ENCODE results near the gene EFCAB7.

EFCAB7 gene

GRCh38 chr1:63607322-63607721 lies 84.0 kb downstream of the EFCAB7 start:
- DNase-seq: no peak

GRCh38 chr1:63611231-63611630 lies 87.9 kb downstream of the EFCAB7 start:
- DNase-seq: no peak

DNA sequence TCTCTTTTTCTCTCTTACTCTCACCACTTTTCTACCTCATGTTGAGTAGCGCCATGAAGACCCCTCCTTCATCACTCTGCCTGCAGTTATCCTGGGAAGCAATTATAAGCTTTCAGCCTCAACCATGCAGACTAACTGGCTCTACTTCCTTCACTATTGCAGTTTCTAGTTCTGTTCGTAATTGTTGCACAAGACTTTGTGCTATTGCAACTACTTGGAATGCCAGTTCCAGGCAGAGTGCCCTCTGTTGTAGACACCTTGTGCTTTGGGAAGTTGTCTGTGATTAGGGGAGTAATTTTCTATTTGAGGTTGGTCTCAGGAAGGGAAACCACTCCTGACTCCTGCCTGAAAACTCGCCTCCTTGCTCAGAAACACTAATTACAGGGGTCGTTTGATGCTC lies 89.2 kb downstream of the EFCAB7 start:
- DNase-seq: no peak

GRCh38 chr1:63612971-63613370 lies 89.6 kb downstream of the EFCAB7 start:
- DNase-seq: no peak

DNA sequence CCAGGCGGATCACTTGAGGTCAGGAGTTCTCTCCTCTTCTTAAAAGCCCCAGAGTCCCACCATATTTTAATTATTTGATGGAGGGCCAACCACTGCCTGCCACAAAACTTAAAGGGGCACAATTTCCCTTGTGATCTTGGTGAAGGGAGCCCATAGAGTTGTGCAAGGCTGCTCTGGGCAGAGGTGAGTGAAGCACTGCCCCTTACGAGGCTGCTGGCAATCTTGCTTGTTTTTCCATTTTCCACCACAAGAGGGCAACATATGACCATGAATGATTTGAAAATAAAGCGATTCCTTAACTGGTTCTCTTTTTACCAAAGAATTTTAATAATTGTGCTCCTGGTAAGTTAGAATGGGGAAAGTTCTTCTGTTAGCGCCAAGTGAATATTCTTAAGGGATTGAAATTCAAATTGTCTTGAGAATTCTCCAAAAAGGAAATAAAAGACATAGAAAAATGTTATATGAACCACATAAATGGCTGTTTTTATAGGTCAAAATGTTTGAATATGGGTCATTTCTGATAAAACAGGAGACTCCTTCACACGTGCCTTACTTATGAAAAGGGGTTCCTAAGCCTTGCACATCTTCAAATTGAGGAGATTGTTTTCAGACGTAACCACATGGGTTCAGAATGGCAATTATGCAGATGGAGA lies 92.6 kb downstream of the EFCAB7 start:
- peak; percentile 50 to 83 for DNase-seq

- DNase-seq: no peak
These were observed 94.1 kb downstream of the EFCAB7 start for GRCh38 chr1:63617450-63617849.

- DNase-seq: no peak
These were observed 94.7 kb downstream of the EFCAB7 start for GRCh38 chr1:63618011-63618410.

GRCh38 chr1:63619558-63619957 lies 96.2 kb downstream of the EFCAB7 start:
- no peak for DNase-seq

DNA sequence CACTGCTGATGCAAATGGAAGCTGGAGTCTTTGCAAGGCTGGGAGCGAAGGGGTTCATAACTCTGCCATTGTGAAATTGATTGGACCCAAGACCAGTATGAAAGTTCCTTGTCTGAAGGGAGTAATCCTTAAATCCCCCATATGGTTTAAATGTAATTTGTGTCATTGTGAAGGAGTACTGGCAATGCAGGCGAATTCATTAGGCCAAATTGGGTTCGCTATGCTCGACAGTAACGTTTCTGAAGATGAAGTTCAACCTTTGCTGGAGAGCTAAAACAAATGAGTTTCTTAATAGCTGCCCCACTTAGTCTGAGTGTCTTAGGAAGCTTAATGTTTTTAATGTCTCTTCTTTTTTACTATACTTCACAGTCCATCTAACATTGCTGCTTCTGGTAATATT lies 97.3 kb downstream of the EFCAB7 start:
- DNase-seq: no peak

GRCh38 chr1:63621075-63621474 lies 97.8 kb downstream of the EFCAB7 start:
- no peak for DNase-seq

GRCh38 chr1:63621698-63622097 lies 98.4 kb downstream of the EFCAB7 start:
- no peak for DNase-seq
